ENCODE measurements around the gene TAP2.
"Not testable (repeated sequence)": the region's sequence is repeated elsewhere in the genome, so short reads cannot be mapped to it uniquely, and the experiment has no call there.

The TAP2 gene

DNA sequence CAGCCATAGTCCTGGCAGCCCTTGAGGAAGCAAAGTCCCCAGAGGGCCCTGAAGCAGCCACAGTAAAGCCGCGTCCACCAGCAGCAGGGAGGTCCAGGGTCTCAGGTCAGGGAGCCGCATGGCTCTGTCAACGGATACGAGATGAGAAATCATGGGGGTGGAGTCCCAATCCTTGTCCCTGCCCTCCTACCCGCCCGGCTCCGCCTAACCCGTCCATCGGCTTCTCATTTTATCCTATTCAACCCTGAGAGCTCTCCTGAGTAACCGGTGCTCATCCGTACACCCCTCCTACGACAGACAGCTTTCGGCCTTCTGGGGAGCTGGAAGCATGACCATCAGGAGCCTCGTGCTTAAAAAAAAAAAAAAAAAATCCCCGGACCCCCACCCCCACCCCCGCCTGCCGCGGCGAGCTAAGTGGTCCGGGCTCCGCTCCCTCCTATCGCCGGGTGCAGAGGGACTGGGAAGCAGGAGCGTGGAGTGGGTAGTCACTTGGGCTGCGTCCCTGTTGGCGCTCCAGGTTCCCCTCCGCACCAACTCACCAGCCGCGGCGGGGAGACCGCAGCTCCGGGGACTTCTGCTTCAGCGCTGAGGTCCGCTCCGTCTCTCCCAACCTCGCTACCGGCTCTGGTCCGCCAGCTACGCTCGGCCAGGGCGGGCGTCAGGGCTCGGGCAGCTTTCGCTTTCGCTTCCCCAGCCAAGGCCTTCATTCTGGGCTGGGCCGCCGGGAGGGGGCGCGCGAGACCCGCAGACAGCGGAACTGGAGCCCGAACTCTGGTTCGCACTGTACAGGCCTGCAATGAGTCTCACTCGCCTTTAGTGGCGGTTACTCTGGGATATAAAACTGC, at the start of gene TAP2:
TSS of gene TAP2 (minus strand) at position 626 of the 845 bp plus-strand sequence. CDS start at position 120, 506 bp downstream.
- DNase-seq (ENCODE audit: low read depth) = peak; percentile 74

DNA sequence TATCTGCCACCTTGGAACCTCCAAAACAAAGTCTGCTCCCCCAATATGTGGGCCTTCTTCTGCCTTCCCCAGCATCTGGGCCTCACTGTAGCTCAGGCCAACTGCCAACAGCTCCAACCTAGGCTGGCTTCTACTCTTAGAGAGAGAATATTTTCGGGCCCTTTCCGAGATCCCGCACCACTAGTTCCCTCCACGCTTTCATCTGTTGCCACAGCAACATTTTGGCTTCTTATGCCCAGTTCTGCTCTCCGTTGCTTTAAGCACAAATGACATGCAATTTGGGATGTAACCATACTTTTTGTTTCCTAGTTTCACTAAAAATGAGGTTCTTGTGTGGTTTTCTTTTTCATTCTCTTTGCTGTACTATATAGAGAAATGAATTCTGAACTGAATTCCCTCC, 49.1 kb upstream of the TAP2 start:
- no peak for DNase-seq (ENCODE audit: low read depth)

DNA sequence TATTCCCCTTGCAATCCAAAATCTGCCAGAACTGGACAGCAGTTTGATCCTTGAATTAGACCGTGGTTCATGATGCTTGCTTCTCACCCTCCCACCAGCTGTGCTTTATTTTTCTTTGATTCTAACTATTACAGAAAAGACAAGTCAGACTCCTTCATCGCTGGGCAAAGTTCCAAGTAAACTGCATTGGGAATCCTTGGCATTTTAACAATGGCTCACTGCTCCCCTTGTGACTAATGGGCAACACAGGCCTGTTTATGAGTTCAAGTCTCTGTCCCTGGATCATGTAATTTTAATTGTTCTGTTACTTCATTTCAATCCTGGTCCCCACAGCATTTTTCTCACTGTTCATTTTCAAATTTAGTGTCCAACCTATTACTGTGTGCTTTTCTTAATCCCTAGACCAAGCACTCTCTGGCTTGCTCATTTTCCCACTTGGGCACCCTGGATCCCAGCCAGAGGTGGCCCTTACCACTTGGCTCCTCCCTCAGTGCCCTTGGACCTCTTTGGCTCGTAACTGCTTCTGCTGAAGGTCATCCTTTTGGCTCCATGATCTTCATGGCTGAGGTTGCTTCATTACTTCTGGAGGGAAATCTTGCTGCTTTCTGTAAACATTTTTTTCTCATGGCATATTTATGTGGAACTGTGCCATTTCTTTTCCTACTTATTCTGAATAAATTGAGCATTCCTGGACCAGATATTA, 48.3 kb upstream of the TAP2 start:
- no peak for DNase-seq (ENCODE audit: low read depth)

DNA sequence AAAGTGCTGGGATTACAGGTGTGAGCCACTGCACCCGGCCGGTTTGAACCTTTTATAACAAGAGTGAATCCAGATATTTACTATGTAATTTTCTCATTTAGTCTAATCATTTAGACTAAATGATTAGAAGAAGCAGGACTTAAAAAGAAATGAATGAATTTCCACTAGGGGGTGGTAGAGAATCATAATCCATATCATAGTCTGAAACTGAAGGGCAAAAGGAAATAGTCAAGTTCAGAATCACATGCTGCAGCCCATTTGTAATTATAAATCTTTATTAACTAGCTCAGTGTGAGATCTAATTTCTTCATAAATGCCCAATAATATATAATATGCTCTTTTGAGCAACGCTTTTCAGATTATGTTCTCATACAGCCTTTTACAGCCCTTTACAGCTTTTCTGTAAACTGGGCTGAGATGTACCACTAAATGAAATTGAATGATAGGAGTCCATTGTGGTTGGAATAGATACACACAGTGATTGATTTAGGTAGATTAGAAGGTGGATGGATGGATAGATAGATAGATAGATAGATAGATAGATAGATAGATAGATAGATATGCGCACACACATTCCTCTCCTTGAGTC, 47.3 kb upstream of the TAP2 start:
- no peak for DNase-seq (ENCODE audit: low read depth)

DNA sequence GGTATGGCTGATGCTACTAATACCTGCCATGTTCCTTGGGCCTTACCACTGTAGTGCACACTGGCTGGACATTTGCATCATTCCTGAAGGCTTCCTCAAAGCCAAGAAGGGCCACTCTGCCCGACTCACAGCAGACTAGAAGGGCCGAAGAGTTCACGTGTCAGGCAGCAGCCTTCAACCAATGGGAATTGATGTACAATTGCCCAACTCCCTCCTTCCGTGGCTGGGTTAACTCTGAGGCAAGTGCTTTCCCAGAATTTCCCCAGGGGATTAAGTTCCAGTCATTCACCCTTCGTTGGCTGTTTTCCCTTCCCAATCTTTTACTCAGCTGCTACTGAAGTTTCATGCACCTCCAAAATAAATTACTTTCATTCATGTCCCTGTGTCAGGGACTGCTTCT, 45.2 kb upstream of the TAP2 start:
- no peak for DNase-seq (ENCODE audit: low read depth)

DNA sequence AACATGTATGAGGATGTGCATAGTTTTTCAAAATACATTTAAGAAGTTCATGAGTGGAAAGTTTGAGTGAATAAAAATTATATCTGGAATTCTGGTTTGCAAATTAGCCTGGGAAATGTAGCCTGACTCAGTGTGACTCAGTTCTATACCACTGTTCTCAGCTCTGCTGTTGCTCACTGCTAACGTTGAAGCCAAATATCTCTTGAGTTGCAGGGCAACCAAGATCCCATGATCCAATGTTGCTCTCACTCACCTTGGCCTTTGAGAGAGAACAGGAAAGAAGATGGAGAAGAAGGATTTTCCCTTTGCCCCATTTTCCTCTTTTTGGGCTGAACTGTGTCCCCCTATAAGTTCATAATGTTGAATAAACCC, 44.3 kb upstream of the TAP2 start:
- DNase-seq (ENCODE audit: low read depth) = no peak

DNA sequence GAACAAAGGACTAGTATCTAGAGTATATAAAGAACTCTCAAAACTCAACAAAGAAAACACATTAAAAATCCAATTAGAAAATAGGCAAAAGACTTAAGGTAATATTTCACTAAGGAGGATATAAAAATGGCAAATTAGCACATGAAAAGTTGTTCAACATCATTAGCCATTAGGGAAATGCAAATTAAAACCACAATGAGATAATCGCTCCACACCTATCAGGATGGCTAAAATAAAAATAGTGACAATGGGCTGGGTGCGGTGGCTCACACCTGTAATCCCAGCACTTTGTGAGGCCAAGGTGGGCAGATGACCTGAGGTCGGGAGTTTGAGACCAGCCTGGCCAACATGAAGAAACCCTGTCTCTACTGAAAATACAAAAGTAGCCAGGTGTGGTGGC, 42.4 kb upstream of the TAP2 start:
- not testable (repeated sequence) for DNase-seq (ENCODE audit: low read depth)

DNA sequence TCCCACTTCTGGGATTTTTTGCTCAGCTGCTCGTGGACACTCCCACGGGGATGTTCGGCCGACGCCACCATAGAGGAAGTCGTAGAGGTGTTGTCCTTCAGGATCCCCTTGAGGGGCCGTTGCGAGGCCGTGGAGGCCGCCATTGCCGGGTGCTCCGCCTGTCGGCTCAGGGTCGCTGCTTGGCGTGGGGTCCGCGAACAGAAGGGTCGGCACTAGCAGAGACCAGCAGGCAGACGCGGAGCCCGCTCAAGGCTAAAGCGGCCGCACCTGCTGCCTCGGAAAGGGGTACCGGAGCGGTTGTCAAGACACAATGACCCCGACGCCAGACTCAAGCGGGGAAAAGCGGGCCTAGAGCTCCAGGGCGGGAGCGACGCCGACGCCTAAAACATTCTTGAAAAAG, 41.2 kb upstream of the TAP2 start:
- no peak for DNase-seq (ENCODE audit: low read depth)

DNA sequence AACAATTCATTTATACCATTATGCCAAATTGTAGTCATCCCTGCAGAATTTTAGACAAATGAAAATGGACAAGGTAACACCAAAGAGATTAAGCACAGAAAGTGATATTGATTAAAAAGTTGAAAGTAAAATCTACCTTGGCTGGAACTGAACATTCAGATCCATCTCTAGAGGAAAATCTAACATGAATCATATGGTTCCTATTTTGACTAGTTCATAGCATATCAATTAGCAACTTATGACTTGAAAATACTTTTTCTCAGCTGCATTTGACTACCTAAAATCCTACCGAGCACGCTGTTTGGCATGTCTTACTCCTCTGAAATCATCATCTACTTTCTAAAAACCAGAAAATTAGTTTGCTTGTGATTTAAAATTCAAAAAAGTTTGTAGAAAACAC, 38.1 kb upstream of the TAP2 start:
- DNase-seq (ENCODE audit: low read depth) = no peak

DNA sequence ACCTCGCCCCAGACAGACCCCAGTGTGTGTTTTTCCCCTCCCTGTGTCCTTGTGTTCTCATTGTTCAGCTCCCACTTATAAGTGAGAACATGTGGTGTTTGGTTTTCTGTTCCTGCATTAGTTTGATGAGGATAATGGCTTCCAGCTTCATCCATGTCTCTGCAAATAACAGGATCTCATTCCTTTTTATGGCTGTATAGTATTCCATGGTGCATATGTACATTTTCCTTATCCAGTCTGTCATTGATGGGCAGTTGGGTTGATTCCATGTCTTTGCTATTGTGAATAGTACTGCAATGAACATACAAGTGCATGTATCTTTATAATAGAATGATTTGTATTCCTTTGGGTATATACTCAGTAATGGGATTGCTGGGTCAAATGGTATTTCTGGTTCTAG, 35.4 kb upstream of the TAP2 start:
- DNase-seq (ENCODE audit: low read depth) = not testable (repeated sequence)

DNA sequence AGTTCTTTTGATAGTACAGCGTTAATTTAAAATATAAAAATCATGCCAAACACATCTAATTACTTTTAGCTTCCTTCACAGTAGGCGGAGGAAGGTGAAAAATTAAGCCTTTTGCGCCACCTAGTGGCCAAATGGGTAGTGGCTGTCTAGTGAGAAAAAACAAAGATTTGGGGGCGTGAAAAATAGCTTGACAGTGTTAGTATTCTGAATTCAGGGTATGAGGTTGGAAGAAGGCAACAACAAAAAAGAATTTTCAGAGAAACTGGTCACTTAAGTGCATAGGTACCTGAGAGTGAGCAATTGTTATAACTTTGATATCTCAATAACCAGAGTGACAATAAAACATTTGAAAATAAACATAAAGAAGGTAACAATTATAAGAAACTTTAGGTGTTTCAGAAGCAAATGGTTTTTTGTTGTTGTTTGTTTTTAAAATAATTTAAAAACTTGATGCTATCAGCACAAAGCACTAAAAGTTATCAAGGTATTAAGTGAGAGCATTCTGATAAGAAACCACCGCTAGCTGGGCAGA, 29.8 kb upstream of the TAP2 start:
- no peak for DNase-seq (ENCODE audit: low read depth)

DNA sequence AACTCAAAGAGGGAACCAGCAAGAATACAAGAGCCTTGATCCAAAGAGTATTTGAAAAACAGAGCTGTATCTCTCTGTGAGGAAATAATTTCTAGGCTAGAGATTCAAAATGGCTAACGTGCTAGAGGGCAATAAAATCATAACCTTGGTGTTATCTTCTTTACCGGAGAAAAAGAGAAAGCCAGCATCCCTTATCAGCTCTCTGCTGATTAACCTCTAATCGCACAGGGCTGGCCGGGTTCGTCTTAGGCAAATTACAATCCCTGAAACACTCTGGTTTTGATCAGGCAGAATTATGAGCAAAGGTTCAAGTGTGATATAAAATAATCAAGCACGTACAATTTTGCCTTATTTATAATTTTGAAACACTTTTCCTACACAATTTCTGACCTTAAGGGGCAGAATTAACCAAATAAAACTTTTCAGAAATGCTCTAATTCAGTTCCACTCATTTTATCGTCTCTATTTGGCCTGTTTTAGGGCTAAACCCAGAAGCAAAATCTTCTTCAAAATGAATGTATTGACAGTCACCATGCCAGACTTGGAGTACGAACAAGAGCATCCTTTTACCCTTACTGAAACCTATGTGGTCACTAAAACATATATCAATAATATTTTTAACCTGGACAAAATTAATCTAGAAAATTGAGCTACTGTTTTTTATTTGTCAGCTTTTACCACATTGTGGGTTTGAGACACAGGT, 29.2 kb upstream of the TAP2 start:
- DNase-seq (ENCODE audit: low read depth) = no peak

DNA sequence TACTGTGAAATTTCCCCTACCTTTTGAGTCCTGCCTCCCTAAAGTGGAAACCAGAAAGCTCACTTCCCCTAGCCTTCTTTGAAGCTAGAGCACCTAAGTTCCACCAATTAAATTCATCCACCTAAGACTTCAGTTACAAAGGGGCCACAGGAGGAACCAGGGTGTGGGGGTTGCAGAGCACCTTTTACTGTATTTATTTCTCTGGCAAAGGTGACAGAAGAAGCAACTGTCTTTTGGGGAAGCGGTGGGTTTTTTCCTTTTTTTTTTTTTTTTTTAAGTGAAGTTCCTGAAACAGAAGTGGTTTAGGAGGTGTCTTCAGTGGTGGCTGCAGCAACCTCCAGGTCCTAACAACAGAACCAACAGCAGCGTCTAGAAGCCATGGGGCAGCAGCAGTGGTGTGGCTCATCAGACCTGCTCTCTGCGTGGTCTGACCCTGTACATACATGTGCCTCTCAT, 28.5 kb upstream of the TAP2 start:
- DNase-seq (ENCODE audit: low read depth) = no peak

DNA sequence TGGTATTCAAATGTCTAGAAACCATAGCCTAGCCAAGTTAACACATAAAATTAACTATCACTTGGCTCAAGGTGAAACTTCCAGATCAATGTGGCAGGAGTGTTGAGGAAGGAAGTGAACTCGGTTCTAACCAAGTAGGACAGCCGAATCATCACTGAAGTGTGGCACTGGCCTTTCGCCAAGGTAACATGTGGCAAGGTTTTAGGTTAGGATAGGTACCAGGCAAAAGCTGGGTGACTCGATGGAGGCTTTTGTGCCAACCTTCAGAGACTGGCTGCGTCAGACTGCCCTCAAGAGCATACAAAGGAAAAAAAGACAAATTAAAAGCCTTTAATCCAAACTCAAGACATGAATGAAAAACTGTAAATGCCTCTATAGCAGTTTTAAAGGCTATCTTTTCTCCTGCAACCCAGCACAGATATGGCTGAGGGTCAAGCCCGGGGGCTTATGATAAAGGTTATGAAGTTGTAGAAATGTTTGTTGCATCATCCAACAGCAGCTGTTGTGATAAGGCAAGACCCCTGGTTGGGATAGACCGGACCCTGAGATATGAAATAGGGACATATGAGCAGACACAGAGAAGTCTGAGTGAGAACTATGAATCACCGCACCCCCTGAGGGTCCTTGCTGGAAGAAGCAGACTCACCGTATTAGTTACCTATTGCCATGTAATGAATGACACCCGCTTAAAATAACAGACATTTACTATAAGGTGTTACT, 27.3 kb upstream of the TAP2 start:
- DNase-seq (ENCODE audit: low read depth) = no peak

DNA sequence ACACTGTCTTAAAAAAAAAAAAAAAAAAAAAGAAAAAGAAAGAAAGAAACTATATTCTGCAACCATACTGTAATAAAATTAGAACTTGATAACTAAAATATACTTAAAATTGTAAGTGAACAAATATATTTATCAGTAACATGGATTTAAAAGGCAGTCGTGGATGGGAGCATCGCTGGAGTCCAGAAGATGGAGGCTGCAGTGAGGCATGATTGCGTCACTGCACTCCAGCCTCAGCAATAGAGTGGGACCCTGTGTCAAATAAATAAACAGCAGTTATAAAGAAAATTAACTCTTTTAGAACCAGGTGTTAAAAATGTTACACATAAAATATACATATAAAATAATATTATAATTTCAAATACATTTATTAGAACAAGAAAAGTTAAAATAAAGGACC, 24.2 kb upstream of the TAP2 start:
- DNase-seq (ENCODE audit: low read depth) = no peak

DNA sequence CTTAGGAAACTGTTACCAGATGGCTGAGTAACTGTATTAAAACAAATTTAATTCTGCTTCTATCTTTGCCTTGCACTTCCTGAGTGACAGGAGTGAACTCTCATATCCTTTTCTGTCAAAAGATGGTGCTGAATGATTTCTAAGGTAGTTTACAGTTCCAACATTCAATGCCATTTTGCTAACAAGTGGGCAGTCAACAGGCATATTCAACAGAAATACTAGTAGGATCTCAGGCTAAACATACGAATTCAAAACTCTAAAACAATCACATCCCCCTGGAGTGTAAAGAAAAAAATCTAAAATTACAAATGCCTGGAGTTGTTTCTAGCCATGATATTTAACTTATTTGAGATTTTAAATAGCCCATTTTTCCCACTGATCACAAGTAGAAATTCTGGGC, 22.1 kb upstream of the TAP2 start:
- no peak for DNase-seq (ENCODE audit: low read depth)

DNA sequence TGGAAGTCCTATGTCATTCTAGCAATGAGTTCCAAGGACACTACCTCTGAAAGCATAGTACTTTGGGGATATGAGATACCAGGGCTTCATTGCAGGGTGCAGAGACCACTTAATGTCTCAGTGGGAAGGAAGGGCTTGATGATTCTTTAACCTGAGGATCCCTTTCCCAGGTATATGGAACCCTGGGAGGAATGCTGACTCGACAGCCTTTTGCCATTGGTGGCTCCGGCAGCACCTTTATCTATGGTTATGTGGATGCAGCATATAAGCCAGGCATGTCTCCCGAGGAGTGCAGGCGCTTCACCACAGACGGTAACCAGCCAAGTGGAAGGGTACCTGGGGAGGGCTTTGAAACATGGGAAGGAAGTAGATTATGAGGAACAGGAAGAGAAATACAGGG, 19.7 kb upstream of the TAP2 start:
- no peak for DNase-seq (ENCODE audit: low read depth)

DNA sequence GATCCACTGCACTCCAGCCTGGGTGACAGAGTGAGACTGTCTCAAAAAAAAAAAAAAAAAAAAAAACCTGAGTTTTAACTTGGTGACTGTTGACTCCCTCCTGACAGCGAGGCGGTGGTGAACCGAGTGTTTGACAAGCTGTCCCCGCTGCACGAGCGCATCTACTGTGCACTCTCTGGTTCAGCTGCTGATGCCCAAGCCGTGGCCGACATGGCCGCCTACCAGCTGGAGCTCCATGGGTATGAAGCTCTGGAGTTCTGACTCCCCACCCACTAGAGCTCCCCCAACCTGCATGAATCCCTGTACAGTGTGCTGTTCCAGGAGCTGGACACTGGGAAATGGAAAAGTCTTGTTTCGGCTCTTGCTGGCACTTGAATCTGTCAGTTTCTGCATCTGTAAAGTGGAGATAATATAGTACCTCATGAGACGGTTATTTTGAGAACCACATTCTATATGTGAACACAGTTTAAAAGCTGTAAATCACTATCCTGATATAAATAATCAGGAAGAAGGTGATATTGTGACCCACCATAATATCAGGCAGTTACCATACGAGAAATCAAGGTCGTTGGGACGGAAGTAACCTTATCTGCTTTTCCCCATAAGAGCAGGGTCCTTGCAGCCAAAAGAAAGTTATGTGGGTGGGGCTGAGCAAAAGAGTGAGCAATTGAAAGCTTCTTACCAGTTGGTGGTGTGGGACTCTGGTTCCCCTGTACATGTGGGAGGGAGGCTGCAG, 18.8 kb upstream of the TAP2 start:
- no peak for DNase-seq (ENCODE audit: low read depth)

DNA sequence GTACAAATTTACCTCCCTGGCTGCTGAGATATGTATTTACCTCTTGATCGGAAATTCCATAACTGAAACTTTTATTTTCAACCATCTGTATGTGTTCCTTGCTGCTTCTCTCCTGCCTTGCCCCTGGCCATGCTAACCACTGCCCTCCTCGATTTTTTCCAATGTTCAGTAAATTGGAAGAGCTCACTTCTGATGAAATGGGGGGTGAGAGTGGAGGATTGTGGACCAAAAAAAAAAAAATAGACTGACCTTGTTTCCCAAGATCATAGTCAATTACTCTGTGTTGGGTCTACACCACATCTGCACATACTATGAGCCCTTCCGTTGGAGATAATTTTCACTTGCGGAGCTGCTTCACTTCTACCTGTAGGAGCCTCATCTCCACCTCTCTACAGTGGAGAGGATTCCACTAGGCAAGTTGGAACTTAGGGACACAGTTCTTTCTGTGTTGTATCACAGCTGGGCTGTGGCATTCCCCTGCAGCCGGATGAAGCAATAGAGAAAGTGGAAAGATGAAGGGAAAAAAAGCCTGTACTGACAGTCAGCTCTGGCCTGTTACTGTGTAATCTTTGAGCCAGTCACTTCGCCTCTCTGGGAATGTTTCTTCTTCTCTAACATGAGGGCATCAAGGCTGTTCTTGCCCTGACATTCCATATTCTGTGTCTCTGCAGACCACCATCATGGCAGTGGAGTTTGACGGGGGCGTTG, 17.1 kb upstream of the TAP2 start:
- DNase-seq (ENCODE audit: low read depth) = no peak
